DMS53 (cell line): ENCODE results near the gene ZNF418.
A peak's percentile ranks its signal among the peaks of the same experiment; 100 is the strongest.
"Not testable (repeated sequence)": the region's sequence is repeated elsewhere in the genome, so short reads cannot be mapped to it uniquely, and the experiment has no call there.

Experiments used
- DNase-seq: peaks from one replicate; lab custom pipeline; 2025; lab: John Stamatoyannopoulos, UW

The ZNF418 gene

GRCh38 chr19:57888560-57889231 lies 46.5 kb downstream of the ZNF418 start, which contains the start of gene ZNF814:
Gene ZNF814, minus strand, starts transcription at chr19:57889037. Its CDS starts 235 bp downstream, at chr19:57888802.
- DNase-seq, result peak; percentile 37

- no peak for DNase-seq
These were observed 47.1 kb downstream of the ZNF418 start for GRCh38 chr19:57888107-57888559.

- no peak for DNase-seq
These were observed 47.8 kb downstream of the ZNF418 start for GRCh38 chr19:57887195-57887941.

- DNase-seq, result no peak
These were observed 49.2 kb downstream of the ZNF418 start for GRCh38 chr19:57886046-57886445.

GRCh38 chr19:57873883-57874799 lies 61.1 kb downstream of the ZNF418 start:
- DNase-seq, result not testable (repeated sequence)

- no peak for DNase-seq
These were observed 62.8 kb downstream of the ZNF418 start for GRCh38 chr19:57872450-57872849.
